Ascending aorta (tissue), 2 donors: ENCODE results near the gene MAML2. TPM values are rescaled to one million over a fixed set of nuclear protein-coding genes. Genes with fewer than 3 reads are reported as not detected.
A peak's percentile ranks its signal among the peaks of the same experiment; 100 is the strongest.

Experiments used
- DNase-seq, 2 donors: peaks; one replicate each; pipeline ENCODE4 v3.0.0-alpha.2; 2019; ENCODE audit warnings: low spot score in 2 of 2
- H3K27ac ChIP-seq, 2 donors: fragments of 200-600 bp; sonication (generic); one replicate each; pipeline ENCODE4 v1.5.1; 2016 to 2017; ENCODE audit warnings: mild to moderate bottlenecking in 1 of 2
- H3K27me3 ChIP-seq: fragments of 200-600 bp; sonication (generic); one replicate; pipeline ENCODE4 v1.5.1; 2017
- H3K36me3 ChIP-seq, 2 donors: fragments of 200-600 bp; sonication (generic); one replicate each; pipeline ENCODE4 v1.5.1; 2016
- H3K4me1 ChIP-seq, 2 donors: fragments of 200-600 bp; sonication (generic); one replicate each; pipeline ENCODE4 v1.5.1; 2016 to 2017; ENCODE audit warnings: mild to moderate bottlenecking in 1 of 2
- H3K4me3 ChIP-seq, 2 donors: fragments of 200-600 bp; sonication (generic); one replicate each; pipeline ENCODE4 v1.5.1; 2016 to 2017; ENCODE audit warnings: mild to moderate bottlenecking in 1 of 2
- H3K9me3 ChIP-seq, 2 donors: fragments of 200-600 bp; sonication (generic); one replicate each; pipeline ENCODE4 v1.5.1; 2016
- CTCF ChIP-seq, 3 experiments: fragments of 200-600 bp in 2 of 3; fragments of 450-650 bp in 1 of 3; sonication (generic) in 2 of 3; IDR thresholded peaks; one replicate each; pipeline ENCODE4 v1.5.1; 2016 to 2019; ENCODE audit warnings: antibody characterized with exemption in 3 of 3, mild to moderate bottlenecking in 1 of 3, moderate library complexity in 1 of 3
- intact Hi-C: fragments of 100-400 bp; cut with DNase I; formaldehyde crosslinking; loops from one replicate; pipeline ENCODE4 v1.15.1; 2023
- total RNA-seq: library from RNA; depleted of rRNA; stranded (reverse); fragments of >200 nt; gene quantifications from one replicate; pipeline ENCODE4 v1.1.0, GENCODE V29; 2016

The MAML2 gene
- total RNA-seq, 1 donor from 2014 or later, result 13.2 TPM

- no peak for TF ChIP-seq CTCF (IDR thresholded peaks at IDR 0.05)
- Histone ChIP-seq H3K4me3 (no peak overlapping the region), H3K4me1 (peaks cover 12 to 38% of the 10 kb centered on the region in 2 donors), H3K27ac (peak overlapping the region; percentile 93 to 96), H3K27me3 (no peaks in the 10 kb centered on the region), H3K36me3 (no peaks in the 10 kb centered on the region), H3K9me3 (no peaks in the 10 kb centered on the region)
- intact Hi-C loops, result loop anchor here (5.0 kb wide), 1 partner anchor 172 kb away; no protein-coding TSS in a partner anchor
- no peak for DNase-seq
Observed at GRCh38 chr11:96228910-96229309, 114.1 kb downstream of the MAML2 start.

- no peaks in the 10 kb centered on the region for H3K36me3 ChIP-seq
- peak overlapping the region; percentile 93 to 96 for H3K27ac ChIP-seq
- no peaks in the 10 kb centered on the region for H3K27me3 ChIP-seq
- TF ChIP-seq CTCF (IDR thresholded peaks at IDR 0.05), result no peak
- peaks cover 12 to 38% of the 10 kb centered on the region in 2 donors for H3K4me1 ChIP-seq
- no peaks in the 10 kb centered on the region for H3K9me3 ChIP-seq
- no peak overlapping the region for H3K4me3 ChIP-seq
- intact Hi-C loops, result loop anchor here (5.0 kb wide), 1 partner anchor 171 kb away; no protein-coding TSS in a partner anchor
- peak; percentile 64 to 92 for DNase-seq
Observed at GRCh38 chr11:96228473-96228891, 114.5 kb downstream of the MAML2 start.

GRCh38 chr11:96227244-96227643, 115.8 kb downstream of the MAML2 start:
- Histone ChIP-seq H3K27ac (peak overlapping the region; percentile 93 to 96), H3K4me3 (no peak overlapping the region), H3K9me3 (no peaks in the 10 kb centered on the region), H3K4me1 (peaks cover 12 to 41% of the 10 kb centered on the region in 2 donors), H3K27me3 (no peaks in the 10 kb centered on the region), H3K36me3 (no peaks in the 10 kb centered on the region)
- no peak for TF ChIP-seq CTCF (IDR thresholded peaks at IDR 0.05)
- intact Hi-C loops, result loop anchor here (5.0 kb wide), 1 partner anchor 170 kb away; no protein-coding TSS in a partner anchor
- no peak for DNase-seq

GRCh38 chr11:96223083-96223482, 119.9 kb downstream of the MAML2 start:
- TF ChIP-seq CTCF (IDR thresholded peaks at IDR 0.05), result no peak
- Histone ChIP-seq H3K9me3 (no peaks in the 10 kb centered on the region), H3K4me3 (no peak overlapping the region), H3K36me3 (no peaks in the 10 kb centered on the region), H3K27me3 (no peaks in the 10 kb centered on the region), H3K4me1 (peaks cover 15 to 52% of the 10 kb centered on the region in 2 donors), H3K27ac (no peak overlapping the region)
- no peak for DNase-seq
- intact Hi-C loops, result no loop called here

GRCh38 chr11:96222102-96222501, 120.9 kb downstream of the MAML2 start:
- Histone ChIP-seq H3K36me3 (no peaks in the 10 kb centered on the region), H3K4me1 (peaks cover 15 to 53% of the 10 kb centered on the region in 2 donors), H3K4me3 (peak overlapping the region in 1 of 2 donors; percentile 44), H3K27ac (peak overlapping the region in 1 of 2 donors; percentile 58), H3K27me3 (no peaks in the 10 kb centered on the region), H3K9me3 (no peaks in the 10 kb centered on the region)
- no peak for TF ChIP-seq CTCF (IDR thresholded peaks at IDR 0.05)
- DNase-seq, result no peak
- intact Hi-C loops, result no loop called here
